Body of pancreas (tissue), 4 donors: ENCODE results near the gene SMARCB1. TPM values are rescaled to one million over a fixed set of nuclear protein-coding genes. Genes with fewer than 3 reads are reported as not detected.

Experiments used
- ATAC-seq: fragments of 150-250 bp; one replicate; pipeline ENCODE4 v1.9.1; 2016
- DNase-seq, 4 donors: peaks; one replicate each; pipeline ENCODE4 v3.0.0-alpha.2; 2019
- H3K27ac ChIP-seq, 4 donors: fragments of 200-600 bp; sonication (generic); 1 replicate in 3 of 4; 2 replicates in 1 of 4; pipeline versions ENCODE4 v1.5.1 to v1.6.1; 2016 to 2019; ENCODE audit warnings: mild to moderate bottlenecking in 1 of 4, mixed read lengths in 1 of 4, moderate library complexity in 1 of 4
- H3K27me3 ChIP-seq, 2 donors: fragments of 200-600 bp; sonication (generic); one replicate each; pipeline ENCODE4 v1.6.0; 2016; ENCODE audit warnings: mild to moderate bottlenecking in 1 of 2
- H3K36me3 ChIP-seq, 2 donors: fragments of 200-600 bp; sonication (generic); replicated peaks in 1 of 2; 2 replicates each; pipeline ENCODE4 v1.5.1; 2016; ENCODE audit warnings: low read depth in 2 of 2; ENCODE audit not compliant: insufficient read depth in 1 of 2
- H3K4me1 ChIP-seq: fragments of 200-600 bp; sonication (generic); one replicate; pipeline ENCODE4 v1.6.0; 2016
- H3K4me3 ChIP-seq, 2 donors: fragments of 200-600 bp; sonication (generic); 1 replicate in 1 of 2; 2 replicates in 1 of 2; pipeline ENCODE4 v1.5.1; 2016 to 2019
- H3K9me3 ChIP-seq, 3 donors: fragments of 200-600 bp; sonication (generic); 1 replicate in 2 of 3; 2 replicates in 1 of 3; pipeline ENCODE4 v1.5.1; 2016
- CTCF ChIP-seq, 7 experiments: fragments of 450-650 bp in 4 of 7; fragments of 200-600 bp in 3 of 7; sonication (generic) in 3 of 7; IDR thresholded peaks; one replicate each; pipeline ENCODE4 v1.5.1; 2016 to 2019; ENCODE audit warnings: antibody characterized with exemption in 7 of 7
- POLR2A ChIP-seq, 3 donors: fragments of 450-650 bp; IDR thresholded peaks; one replicate each; pipeline ENCODE4 v1.6.1; 2016; ENCODE audit warnings: antibody characterized with exemption in 3 of 3, mild to moderate bottlenecking in 2 of 3
- WGBS, 2 donors: methylation state at CpG; one replicate each; pipeline ENCODE4 v1.1.5; 2017; 5-methylcytosine and 5-hydroxymethylcytosine counted together
- intact Hi-C: fragments of 100-400 bp; cut with DNase I; formaldehyde crosslinking; loops from one replicate; pipeline ENCODE4 v1.15.1; 2023
- total RNA-seq, 2 donors: library from RNA; depleted of rRNA; stranded (reverse); fragments of >200 nt; gene quantifications; one replicate each; pipeline ENCODE4 v1.1.0, GENCODE V29; 2016

Gene SMARCB1
- total RNA-seq, 2 donors from 2014 or later: 40.2 to 119 TPM

- intact Hi-C loops: no loop called here
- ATAC-seq: no peak
- Histone ChIP-seq H3K4me1 (peaks cover 33% of the 10 kb centered on the region), H3K27me3 (no peaks in the 10 kb centered on the region), H3K36me3 (no peaks in the 10 kb centered on the region), H3K27ac (peak overlapping the region in 2 of 4 donors; percentile 6 to 11), H3K9me3 (no peaks in the 10 kb centered on the region), H3K4me3 (no peak overlapping the region)
- TF ChIP-seq POLR2A (IDR thresholded peaks at IDR 0.05): no peak
- DNase-seq: no peak
- WGBS, 2 donors: 50 to 82% methylated on average over 7 to 14 of the region's 15 CpGs
Observed at GRCh38 chr22:23783265-23784150, 3.3 kb upstream of the SMARCB1 start.

GRCh38 chr22:23784215-23784732 lies 2.5 kb upstream of the SMARCB1 start:
- TF ChIP-seq POLR2A (IDR thresholded peaks at IDR 0.05) (no peak), CTCF (IDR thresholded peaks at IDR 0.05) (no peak)
- H3K36me3 ChIP-seq: no peaks in the 10 kb centered on the region
- H3K9me3 ChIP-seq: no peaks in the 10 kb centered on the region
- H3K27me3 ChIP-seq: no peaks in the 10 kb centered on the region
- intact Hi-C loops: no loop called here
- peaks cover 40% of the 10 kb centered on the region for H3K4me1 ChIP-seq
- DNase-seq (peak in 3 of 4 donors; percentile 34 to 79 (median 64)), ATAC-seq (no peak)
- WGBS, 2 donors: 49 to 56% methylated on average over 8 of the region's 8 CpGs
- peak overlapping the region in 2 of 4 donors; percentile 6 to 16 for H3K27ac ChIP-seq
- H3K4me3 ChIP-seq: no peak overlapping the region

DNA sequence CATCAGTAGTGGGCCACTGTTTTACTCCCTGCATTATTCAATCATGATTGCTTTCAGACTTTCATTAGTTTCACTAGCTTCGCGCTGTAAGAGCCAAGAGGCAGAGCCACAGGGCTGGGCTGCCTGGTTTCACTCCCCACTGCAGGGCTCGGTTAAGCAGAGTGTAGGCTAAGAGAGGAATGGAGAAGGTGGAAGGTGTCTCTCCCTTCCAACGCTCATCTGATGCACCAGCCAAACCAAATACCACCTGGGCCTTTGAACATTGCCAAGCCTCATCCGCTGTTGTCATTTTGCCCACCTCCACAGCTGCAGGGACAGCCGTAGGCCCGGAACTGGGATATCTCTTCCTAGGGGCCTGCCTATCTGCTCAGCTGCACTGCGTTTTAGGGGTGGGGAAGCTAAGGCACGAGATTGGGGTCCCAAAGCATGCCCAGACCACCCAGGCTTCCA lies 480 bp upstream of the SMARCB1 start:
- H3K36me3 ChIP-seq: no peaks in the 10 kb centered on the region
- H3K27me3 ChIP-seq: no peaks in the 10 kb centered on the region
- WGBS, 2 donors: 44 to 63% methylated on average over 6 to 9 of the region's 9 CpGs
- DNase-seq (no peak), ATAC-seq (no peak)
- H3K27ac ChIP-seq: peak overlapping the region; percentile 96 to 100 (median 98)
- H3K4me3 ChIP-seq: no peak overlapping the region
- TF ChIP-seq CTCF (IDR thresholded peaks at IDR 0.05): no peak
- no peak for TF ChIP-seq POLR2A (IDR thresholded peaks at IDR 0.05)
- H3K9me3 ChIP-seq: no peaks in the 10 kb centered on the region
- peaks cover 49% of the 10 kb centered on the region for H3K4me1 ChIP-seq
- intact Hi-C loops: no loop called here

GRCh38 chr22:23787600-23787896 lies 782 bp downstream of the SMARCB1 start:
- peak; percentile 12 for ATAC-seq
- peak overlapping the region; percentile 96 to 100 (median 98) for H3K27ac ChIP-seq
- intact Hi-C loops: no loop called here

More at GRCh38 chr22:23787600-23787896, 782 bp downstream of the SMARCB1 start:
- TF ChIP-seq CTCF (IDR thresholded peaks at IDR 0.05) (no peak), POLR2A (IDR thresholded peaks at IDR 0.05) (no peak)
- peaks cover 49% of the 10 kb centered on the region for H3K4me1 ChIP-seq
- peak overlapping the region; percentile 77 to 79 for H3K4me3 ChIP-seq
- H3K9me3 ChIP-seq: no peaks in the 10 kb centered on the region
- no peaks in the 10 kb centered on the region for H3K36me3 ChIP-seq
- 0 to 2% methylated on average over 3 to 5 of the region's 5 CpGs for WGBS, 2 donors
- no peaks in the 10 kb centered on the region for H3K27me3 ChIP-seq
- no peak for DNase-seq
